IMR-90 (cell line): Measurements from ENCODE around the gene RANGRF. TPM values are rescaled to one million over a fixed set of nuclear protein-coding genes. Genes with fewer than 3 reads are reported as not detected.

Experiments
- ATAC-seq: fragments of 200-7000 bp; cut with Tn5 transposase; 2 replicates; pipeline ENCODE4 v1.9.1; 2020; ENCODE audit warnings: low read depth, mild to moderate bottlenecking, moderate library complexity
- BruUV-seq: library from RNA; stranded (reverse); fragments of 400-500 nt; replicated peaks from 2 replicates; lab custom pipeline; 2021; lab: Mats Ljungman, UMichigan
- CTCF ChIA-PET: fragments of 300-600 bp; formaldehyde crosslinking; extraction: SDS; loops from one replicate; lab custom pipeline; 2021; ENCODE audit warnings: antibody characterized with exemption; lab: Yijun Ruan, JAX
- POLR2A ChIA-PET: fragments of 300-600 bp; sonication (Branson Sonifier 250); formaldehyde crosslinking; loops from one replicate; lab custom pipeline; 2022; ENCODE audit warnings: antibody characterized with exemption; ENCODE audit not compliant: unreplicated experiment; lab: Charles Lee
- DNase-seq: peaks from one replicate; pipeline ENCODE4 v3.0.0; 2013
- H2AFZ ChIP-seq: replicated peaks from 2 replicates; pipeline ENCODE3; 2013; ENCODE audit warnings: low read length, mild to moderate bottlenecking; ENCODE audit not compliant: poor library complexity
- H2AK5ac ChIP-seq: 2 replicates; pipeline ENCODE4 v1.6.1; 2013; ENCODE audit warnings: low read depth, low read length, inconsistent platforms
- H2AK9ac ChIP-seq: replicated peaks from 2 replicates; pipeline ENCODE3; 2013; ENCODE audit warnings: mild to moderate bottlenecking, low read depth, low read length, moderate library complexity; ENCODE audit not compliant: poor library complexity
- H2BK120ac ChIP-seq: 2 replicates; pipeline ENCODE4 v1.6.1; 2013; ENCODE audit warnings: low read depth, low read length, inconsistent platforms
- H2BK15ac ChIP-seq: 3 replicates; pipeline ENCODE4 v1.6.1; 2013; ENCODE audit warnings: low read depth, low read length, inconsistent platforms
- H2BK20ac ChIP-seq: 2 replicates; pipeline ENCODE4 v1.6.1; 2013; ENCODE audit warnings: low read depth, mild to moderate bottlenecking, inconsistent platforms, low read length, moderate library complexity
- H2BK5ac ChIP-seq: 2 replicates; pipeline ENCODE4 v1.6.1; 2013; ENCODE audit warnings: mild to moderate bottlenecking, low read depth, low read length, inconsistent platforms; ENCODE audit not compliant: poor library complexity, severe bottlenecking
- H3K14ac ChIP-seq: replicated peaks from 2 replicates; pipeline ENCODE4 v1.6.1; 2013; ENCODE audit warnings: low read depth, low read length, inconsistent platforms
- H3K18ac ChIP-seq: 2 replicates; pipeline ENCODE4 v1.6.1; 2013; ENCODE audit warnings: low read depth, low read length, control low read depth
- H3K23ac ChIP-seq: 2 replicates; pipeline ENCODE4 v1.6.1; 2013; ENCODE audit warnings: low read depth, low read length, inconsistent platforms
- H3K27ac ChIP-seq: 2 replicates; pipeline ENCODE4 v1.5.1; 2013; ENCODE audit warnings: mild to moderate bottlenecking, control low read depth, low read length; ENCODE audit not compliant: insufficient read depth
- H3K27me3 ChIP-seq: 2 replicates; pipeline ENCODE4 v1.6.1; 2013; ENCODE audit warnings: low read length; ENCODE audit not compliant: control insufficient read depth, insufficient read depth
- H3K36me3 ChIP-seq: 2 replicates; pipeline ENCODE4 v1.6.1; 2013; ENCODE audit warnings: low read length, mixed read lengths; ENCODE audit not compliant: control insufficient read depth, insufficient read depth
- H3K4ac ChIP-seq: 2 replicates; pipeline ENCODE4 v1.6.1; 2013; ENCODE audit warnings: low read depth, low read length, inconsistent platforms
- H3K4me1 ChIP-seq: 2 replicates; pipeline ENCODE4 v1.6.1; 2013; ENCODE audit warnings: low read length, mixed read lengths; ENCODE audit not compliant: control insufficient read depth, insufficient read depth
- H3K4me2 ChIP-seq: 2 replicates; pipeline ENCODE4 v1.6.1; 2013; ENCODE audit warnings: low read depth, mild to moderate bottlenecking, control low read depth, low read length, moderate library complexity
- H3K4me3 ChIP-seq: 2 replicates; pipeline ENCODE4 v1.5.1; 2013; ENCODE audit warnings: low read depth, mild to moderate bottlenecking, control low read depth, low read length, moderate library complexity; ENCODE audit not compliant: insufficient read depth
- H3K56ac ChIP-seq: 2 replicates; pipeline ENCODE4 v1.6.1; 2013; ENCODE audit warnings: low read length, inconsistent platforms; ENCODE audit not compliant: insufficient read depth; ENCODE audit errors: extremely low read depth
- H3K79me1 ChIP-seq, 2 experiments: 2 replicates each; pipeline ENCODE4 v1.6.1; 2013; ENCODE audit warnings: low read length in 2 of 2, inconsistent platforms in 1 of 2, low read depth in 1 of 2
- H3K9ac ChIP-seq: 2 replicates; pipeline ENCODE4 v1.6.1; 2013; ENCODE audit warnings: low read depth, low read length, control low read depth
- H3K9me1 ChIP-seq: 2 replicates; pipeline ENCODE4 v1.6.1; 2013; ENCODE audit warnings: low read length, inconsistent platforms; ENCODE audit not compliant: insufficient read depth
- H3K9me3 ChIP-seq: 2 replicates; pipeline ENCODE4 v1.6.1; 2013; ENCODE audit warnings: low read length; ENCODE audit not compliant: control insufficient read depth, insufficient read depth
- H4K20me1 ChIP-seq: 2 replicates; pipeline ENCODE4 v1.6.1; 2013; ENCODE audit warnings: low read length, inconsistent platforms; ENCODE audit not compliant: insufficient read depth
- H4K5ac ChIP-seq: 2 replicates; pipeline ENCODE4 v1.6.1; 2013; ENCODE audit warnings: mild to moderate bottlenecking, low read depth, low read length, control low read depth
- H4K8ac ChIP-seq, 2 experiments: 2 replicates each; pipeline ENCODE4 v1.6.1; 2013; ENCODE audit warnings: low read depth in 2 of 2, low read length in 2 of 2, control low read depth in 1 of 2, inconsistent platforms in 1 of 2
- H4K91ac ChIP-seq: 2 replicates; pipeline ENCODE4 v1.6.1; 2013; ENCODE audit warnings: low read depth, low read length, inconsistent platforms; ENCODE audit not compliant: insufficient read depth
- BHLHE40 ChIP-seq: fragments of 150-350 bp; IDR thresholded peaks from 2 replicates; pipeline ENCODE4 v1.6.1; 2016; ENCODE audit warnings: mild to moderate bottlenecking, low read depth, low read length
- CEBPB ChIP-seq: IDR thresholded peaks from 2 replicates; pipeline ENCODE4 v1.6.1; 2012; ENCODE audit warnings: low read depth, low read length, improper control_type of control experiment
- CHD1 ChIP-seq: IDR thresholded peaks from 2 replicates; pipeline ENCODE4 v1.6.1; 2012; ENCODE audit warnings: low read depth, low read length, improper control_type of control experiment
- FOS ChIP-seq: fragments of 150-350 bp; IDR thresholded peaks from 2 replicates; pipeline ENCODE4 v1.6.1; 2016; ENCODE audit warnings: low read depth, low read length
- MAFK ChIP-seq: IDR thresholded peaks from 2 replicates; pipeline ENCODE4 v1.6.1; 2012; ENCODE audit warnings: low read depth, low read length, improper control_type of control experiment
- MAZ ChIP-seq: IDR thresholded peaks from 2 replicates; pipeline ENCODE4 v1.6.1; 2012; ENCODE audit warnings: low read depth, mild to moderate bottlenecking, low read length, improper control_type of control experiment, moderate library complexity, borderline replicate concordance
- MXI1 ChIP-seq: IDR thresholded peaks from 2 replicates; pipeline ENCODE4 v1.6.1; 2012; ENCODE audit warnings: low read depth, mild to moderate bottlenecking, low read length, moderate library complexity, borderline replicate concordance
- NFE2L2 ChIP-seq: fragments of 150-350 bp; IDR thresholded peaks from 2 replicates; pipeline ENCODE4 v1.6.1; 2016; ENCODE audit warnings: low read depth, mild to moderate bottlenecking, low read length
- POLR2A ChIP-seq: IDR thresholded peaks from 2 replicates; pipeline ENCODE4 v1.6.1; 2012; ENCODE audit warnings: mild to moderate bottlenecking, low read depth, low read length
- RAD21 ChIP-seq: IDR thresholded peaks from 2 replicates; pipeline ENCODE4 v1.6.1; 2012; ENCODE audit warnings: low read length, improper control_type of control experiment
- RCOR1 ChIP-seq: IDR thresholded peaks from 2 replicates; pipeline ENCODE4 v1.6.1; 2012; ENCODE audit warnings: mild to moderate bottlenecking, low read length, improper control_type of control experiment; ENCODE audit not compliant: insufficient replicate concordance
- RFX5 ChIP-seq: IDR thresholded peaks from 2 replicates; pipeline ENCODE4 v1.8.0; 2012; ENCODE audit warnings: low read depth, mild to moderate bottlenecking, low read length, moderate library complexity
- SMC3 ChIP-seq: fragments of 150-350 bp; IDR thresholded peaks from 2 replicates; pipeline ENCODE4 v1.6.1; 2016; ENCODE audit warnings: low read depth, mild to moderate bottlenecking, antibody characterized with exemption, low read length, moderate library complexity
- WGBS, 2 experiments: methylation state at CpG; one replicate each; pipeline versions ENCODE4 v1.1.5 to v1.1.7; 2013; ENCODE audit warnings: missing lambda C conversion rate in 2 of 2; ENCODE audit not compliant: insufficient read length in 1 of 2; ENCODE audit errors: extremely low coverage in 2 of 2; 5-methylcytosine and 5-hydroxymethylcytosine counted together
- dilution Hi-C: fragments of 300-500 bp; cut with HindIII; formaldehyde crosslinking; loops from one replicate; pipeline ENCODE4 v1.14.3; 2018; ENCODE audit warnings: low sequenced_read_pairs; ENCODE audit not compliant: unreplicated experiment
- in situ Hi-C: fragments of 300-500 bp; cut with MboI; formaldehyde crosslinking; loops from 3 replicates; pipeline ENCODE4 v1.14.3; 2019; ENCODE audit warnings: low sequenced_read_pairs, inconsistent platforms, mixed read lengths
- intact Hi-C: fragments of 100-400 bp; cut with micrococcal nuclease; formaldehyde crosslinking; loops from 2 replicates; pipeline ENCODE4 v1.10.0; 2022
- polyA plus RNA-seq, 3 experiments: library from polyadenylated mRNA; depleted of rRNA; stranded (reverse); fragments of >200 nt; gene quantifications; 2 replicates each; pipeline ENCODE4 v1.2.3, GENCODE V29; 2012; ENCODE audit warnings: low replicate concordance in 1 of 3
- total RNA-seq: library from RNA; depleted of rRNA; stranded (reverse); fragments of >200 nt; gene quantifications from 2 replicates; pipeline ENCODE4 v1.2.3, GENCODE V29; 2012
- TF ChIP-seq, protein P1 (sequence below): fragments of 150-350 bp; IDR thresholded peaks from 2 replicates; pipeline ENCODE4 v1.6.1; 2017; ENCODE audit warnings: mild to moderate bottlenecking, antibody characterized with exemption, low read length, low read depth
- TF ChIP-seq, protein P2 (sequence below): fragments of 150-350 bp; IDR thresholded peaks from 2 replicates; pipeline ENCODE4 v1.6.1; 2016; ENCODE audit warnings: low read depth, mild to moderate bottlenecking, low read length, moderate library complexity, borderline replicate concordance

Gene RANGRF
- total and polyA plus RNA-seq, 2 of the 4 experiments (the other 2 are of a cell fraction), result 19.5 to 36.6 TPM

DNA sequence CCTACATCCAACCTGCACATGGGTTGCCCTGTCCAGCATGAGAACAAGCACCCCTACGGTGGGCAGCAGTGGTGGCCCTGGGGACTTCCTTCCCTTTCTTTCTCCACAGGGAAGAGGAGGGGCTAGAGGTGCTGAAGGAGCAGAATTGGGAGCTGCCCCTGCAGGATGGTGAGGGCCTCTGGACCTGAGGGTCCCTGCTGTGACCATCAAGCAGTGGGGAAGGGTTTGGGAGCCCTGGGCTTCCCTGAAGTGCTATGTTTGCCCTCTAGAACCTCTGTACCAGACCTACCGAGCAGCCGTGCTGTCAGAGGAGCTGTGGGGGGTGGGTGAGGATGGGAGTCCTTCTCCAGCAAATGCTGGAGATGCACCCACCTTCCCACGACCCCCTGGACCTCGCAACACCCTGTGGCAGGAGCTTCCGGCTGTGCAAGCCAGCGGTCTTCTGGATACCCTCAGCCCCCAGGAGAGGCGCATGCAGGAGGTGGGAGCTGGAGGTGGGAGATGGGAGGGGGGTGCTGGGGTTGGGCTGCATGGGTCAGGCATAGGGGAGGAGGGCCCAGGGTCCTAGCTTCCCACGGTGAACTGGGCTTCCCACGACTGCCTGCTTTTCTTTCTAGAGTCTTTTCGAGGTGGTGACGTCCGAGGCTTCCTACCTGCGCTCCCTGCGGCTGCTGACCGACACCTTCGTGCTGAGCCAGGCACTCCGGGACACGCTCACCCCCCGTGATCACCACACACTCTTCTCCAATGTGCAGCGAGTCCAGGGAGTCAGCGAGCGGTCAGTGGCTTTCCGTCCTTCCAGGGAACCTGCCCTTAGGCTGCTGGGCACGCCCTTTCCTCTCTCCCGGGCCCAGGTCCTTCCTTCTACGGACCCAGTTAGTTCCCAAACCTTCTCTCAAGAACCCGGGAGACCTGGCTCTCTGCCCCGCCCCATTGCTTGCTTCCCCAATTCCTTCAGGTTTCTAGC is 26.6 kb downstream of the RANGRF start:
- WGBS, 2 experiments, result 3% methylated on average over 17 of the region's 29 CpGs; no CpG with 5 or more reads in 1 of the 2 experiments
- H2BK120ac ChIP-seq, result no peak overlapping the region
- no peak overlapping the region for H3K9ac ChIP-seq
- H2AK9ac ChIP-seq, result no peak overlapping the region
- DNase-seq (no peak), ATAC-seq (peak; percentile 18; the same call in 1 of the 2 replicates)
- no peak overlapping the region for H4K5ac ChIP-seq
- H3K79me1 ChIP-seq, result no peaks in the 10 kb centered on the region
- no peaks in the 10 kb centered on the region for H3K9me1 ChIP-seq
- CTCF ChIA-PET, result no interaction called here
- no peak overlapping the region for H3K4me3 ChIP-seq
- no peak overlapping the region for H3K23ac ChIP-seq
- dilution Hi-C loops, result no loop called here
- H4K8ac ChIP-seq, result no peak overlapping the region
- no peak overlapping the region for H3K56ac ChIP-seq
- H3K18ac ChIP-seq, result no peak overlapping the region
- H2BK20ac ChIP-seq, result no peak overlapping the region
- no peak overlapping the region for H2AK5ac ChIP-seq
- no peak overlapping the region for H3K14ac ChIP-seq
- H3K4me2 ChIP-seq, result peak overlapping the region; percentile 49; the same call in 1 of the 2 replicates
- H4K91ac ChIP-seq, result no peak overlapping the region
- H3K27ac ChIP-seq, result no peak overlapping the region
- in situ Hi-C loops, result loop anchor here (25.0 kb wide), 1 partner anchor 228 kb away; the partner anchor contains the start of gene ALOX12B
- H3K27me3 ChIP-seq, result peaks cover 83% of the 10 kb centered on the region
- peak overlapping the region; percentile 71 for H2AFZ ChIP-seq
- no peak overlapping the region for H2BK5ac ChIP-seq
- H3K4ac ChIP-seq, result no peak overlapping the region
- POLR2A ChIA-PET, result interaction anchor here (0.7 kb wide), 1 partner anchor 11 kb away, joined by 3 read pairs; no protein-coding TSS in a partner anchor
- H4K20me1 ChIP-seq, result no peaks in the 10 kb centered on the region
- H3K9me3 ChIP-seq, result no peaks in the 10 kb centered on the region
- H3K4me1 ChIP-seq, result no peaks in the 10 kb centered on the region; the same call in 1 of the 2 replicates
- H2BK15ac ChIP-seq, result no peak overlapping the region
- BruUV-seq, result no TSS peak
- H3K36me3 ChIP-seq, result no peaks in the 10 kb centered on the region
- intact Hi-C loops, result no loop called here
- TF ChIP-seq, protein P1, sequence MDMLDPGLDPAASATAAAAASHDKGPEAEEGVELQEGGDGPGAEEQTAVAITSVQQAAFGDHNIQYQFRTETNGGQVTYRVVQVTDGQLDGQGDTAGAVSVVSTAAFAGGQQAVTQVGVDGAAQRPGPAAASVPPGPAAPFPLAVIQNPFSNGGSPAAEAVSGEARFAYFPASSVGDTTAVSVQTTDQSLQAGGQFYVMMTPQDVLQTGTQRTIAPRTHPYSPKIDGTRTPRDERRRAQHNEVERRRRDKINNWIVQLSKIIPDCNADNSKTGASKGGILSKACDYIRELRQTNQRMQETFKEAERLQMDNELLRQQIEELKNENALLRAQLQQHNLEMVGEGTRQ, result no peak
- TF ChIP-seq RFX5 (no peak), RCOR1 (no peak), POLR2A (no peak), MAFK (no peak), CHD1 (no peak), CEBPB (no peak), RAD21 (no peak), BHLHE40 (no peak), NFE2L2 (no peak), FOS (no peak), MAZ (no peak), MXI1 (no peak), SMC3 (no peak)
- TF ChIP-seq, protein P2, sequence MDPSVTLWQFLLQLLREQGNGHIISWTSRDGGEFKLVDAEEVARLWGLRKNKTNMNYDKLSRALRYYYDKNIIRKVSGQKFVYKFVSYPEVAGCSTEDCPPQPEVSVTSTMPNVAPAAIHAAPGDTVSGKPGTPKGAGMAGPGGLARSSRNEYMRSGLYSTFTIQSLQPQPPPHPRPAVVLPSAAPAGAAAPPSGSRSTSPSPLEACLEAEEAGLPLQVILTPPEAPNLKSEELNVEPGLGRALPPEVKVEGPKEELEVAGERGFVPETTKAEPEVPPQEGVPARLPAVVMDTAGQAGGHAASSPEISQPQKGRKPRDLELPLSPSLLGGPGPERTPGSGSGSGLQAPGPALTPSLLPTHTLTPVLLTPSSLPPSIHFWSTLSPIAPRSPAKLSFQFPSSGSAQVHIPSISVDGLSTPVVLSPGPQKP, result no peak
